Measurements from ENCODE around the gene MTUS2.
"Not testable (repeated sequence)": the region's sequence is repeated elsewhere in the genome, so short reads cannot be mapped to it uniquely, and the experiment has no call there.

Gene MTUS2

GRCh38 chr13:29162638-29163235, 342.6 kb downstream of the MTUS2 start:
- no peak for DNase-seq (ENCODE audit: low read depth in 2 of 2)

DNA sequence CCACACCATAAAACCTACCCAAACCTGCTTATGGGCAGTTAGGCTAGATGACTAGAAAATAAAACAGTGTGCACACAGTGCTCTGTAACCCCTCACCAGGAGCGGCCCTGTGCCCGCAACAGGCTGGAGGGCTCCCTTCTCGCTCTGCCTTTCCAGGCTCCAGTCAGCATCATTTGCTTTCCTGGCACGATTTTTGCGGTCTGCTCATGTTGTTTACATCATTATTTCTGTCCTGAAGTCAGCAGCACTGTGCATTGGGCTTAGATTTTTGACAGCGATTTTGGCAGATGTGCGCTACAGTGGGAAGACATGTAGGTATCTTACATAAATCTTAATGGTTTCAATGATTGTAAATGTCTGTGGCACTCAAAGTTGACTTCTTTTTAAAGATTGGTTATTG, 344.0 kb downstream of the MTUS2 start:
- DNase-seq (ENCODE audit: low read depth in 2 of 2), result no peak

GRCh38 chr13:29165216-29165615, 345.1 kb downstream of the MTUS2 start:
- no peak for DNase-seq (ENCODE audit: low read depth in 2 of 2)

DNA sequence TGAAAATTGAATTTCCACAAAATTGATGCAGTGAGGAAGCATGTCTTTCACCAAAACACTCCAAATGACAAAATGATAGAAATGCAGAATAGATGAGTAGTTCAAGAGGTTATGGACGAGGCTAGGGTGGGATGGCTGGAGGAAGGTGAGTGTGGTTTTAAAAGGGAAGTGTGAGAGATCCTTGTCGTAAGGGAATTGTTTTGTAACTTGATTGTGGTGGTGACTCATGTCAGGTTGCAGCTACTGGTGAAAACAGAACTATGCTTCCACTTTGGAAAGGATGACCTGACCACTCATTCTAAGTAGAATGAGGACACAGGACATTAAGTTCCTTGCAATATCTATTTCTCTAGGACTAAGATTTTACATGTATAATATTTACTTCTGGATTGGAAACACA, 345.7 kb downstream of the MTUS2 start:
- DNase-seq (ENCODE audit: low read depth in 2 of 2), result no peak

- no peak for DNase-seq (ENCODE audit: low read depth in 2 of 2)
Measured at GRCh38 chr13:29170436-29171082, 350.4 kb downstream of the MTUS2 start.

DNA sequence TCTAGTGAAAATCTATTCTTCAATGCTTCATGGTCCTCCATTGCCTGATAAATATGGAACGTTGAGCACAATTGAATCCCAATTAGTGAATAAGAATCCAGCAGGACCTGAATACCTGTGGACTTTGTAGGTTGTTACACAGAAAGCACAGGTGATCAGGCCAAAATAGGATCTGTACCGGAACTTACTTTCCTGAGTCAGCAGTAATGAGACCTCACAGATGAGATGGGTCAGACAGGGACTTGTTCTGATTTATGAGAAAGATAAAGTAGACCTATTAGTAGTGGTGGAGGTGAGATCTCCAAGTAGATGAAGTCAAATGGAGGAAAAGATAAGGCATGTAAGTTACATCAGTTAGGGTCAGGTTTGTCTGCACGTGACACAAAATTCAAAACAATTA, 351.1 kb downstream of the MTUS2 start:
- DNase-seq (ENCODE audit: low read depth in 2 of 2), result no peak

DNA sequence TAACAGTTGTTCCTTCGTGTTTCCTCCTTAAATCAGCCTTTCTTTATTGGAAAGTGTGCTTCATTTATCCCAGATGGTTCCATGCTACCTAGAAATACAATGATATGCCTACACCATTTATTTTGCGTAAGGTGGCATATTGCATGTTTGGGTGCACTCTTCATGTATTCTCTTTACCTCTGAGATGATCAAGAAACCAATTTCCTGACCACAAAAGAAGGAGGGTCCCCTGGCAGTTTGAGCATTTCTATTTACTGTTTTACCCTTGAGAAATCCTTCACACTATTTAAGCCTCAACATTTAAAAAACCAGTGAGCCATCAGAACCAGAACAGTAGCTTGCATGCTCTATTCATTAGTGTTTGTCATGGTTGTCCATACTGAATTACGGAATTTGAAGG, 354.0 kb downstream of the MTUS2 start:
- no peak for DNase-seq (ENCODE audit: low read depth in 2 of 2)

DNA sequence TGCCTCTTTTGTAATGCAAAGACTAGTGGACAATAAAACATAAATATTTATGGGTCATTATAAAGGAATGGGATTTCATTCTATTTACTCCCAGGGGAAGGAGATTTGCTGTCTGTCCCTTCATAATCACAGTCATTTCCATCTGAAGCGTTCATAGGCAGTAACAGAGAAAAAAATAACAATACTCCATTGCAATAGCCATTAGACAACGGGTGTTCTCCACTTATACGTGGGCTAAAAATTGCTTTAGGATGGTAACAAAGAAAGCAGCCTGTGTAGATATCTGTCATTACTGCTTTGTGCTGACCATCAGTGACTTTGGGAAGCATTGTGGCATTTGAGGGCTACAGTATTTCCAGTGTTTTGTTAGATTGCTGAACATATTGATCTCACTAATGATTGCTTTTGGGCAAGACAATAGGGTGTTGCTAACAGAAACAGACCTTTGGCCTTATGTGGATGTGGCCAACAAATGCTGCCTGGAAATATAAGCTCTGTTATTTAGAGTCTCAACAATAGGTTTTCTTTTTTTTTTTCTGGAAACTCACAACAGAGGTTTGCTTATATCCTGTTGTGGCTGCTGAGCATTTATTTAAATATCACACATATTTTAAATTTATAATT, 355.2 kb downstream of the MTUS2 start:
- DNase-seq (ENCODE audit: low read depth in 2 of 2), result no peak

- DNase-seq (ENCODE audit: low read depth in 2 of 2), result no peak
Measured at GRCh38 chr13:29180055-29180454, 359.9 kb downstream of the MTUS2 start.

- DNase-seq (ENCODE audit: low read depth in 2 of 2), result no peak
Measured at GRCh38 chr13:29182216-29182615, 362.1 kb downstream of the MTUS2 start.

- no peak for DNase-seq (ENCODE audit: low read depth in 2 of 2)
Measured at GRCh38 chr13:29185926-29186325, 365.8 kb downstream of the MTUS2 start.

- no peak for DNase-seq (ENCODE audit: low read depth in 2 of 2)
Measured at GRCh38 chr13:29187584-29187983, 367.4 kb downstream of the MTUS2 start.

DNA sequence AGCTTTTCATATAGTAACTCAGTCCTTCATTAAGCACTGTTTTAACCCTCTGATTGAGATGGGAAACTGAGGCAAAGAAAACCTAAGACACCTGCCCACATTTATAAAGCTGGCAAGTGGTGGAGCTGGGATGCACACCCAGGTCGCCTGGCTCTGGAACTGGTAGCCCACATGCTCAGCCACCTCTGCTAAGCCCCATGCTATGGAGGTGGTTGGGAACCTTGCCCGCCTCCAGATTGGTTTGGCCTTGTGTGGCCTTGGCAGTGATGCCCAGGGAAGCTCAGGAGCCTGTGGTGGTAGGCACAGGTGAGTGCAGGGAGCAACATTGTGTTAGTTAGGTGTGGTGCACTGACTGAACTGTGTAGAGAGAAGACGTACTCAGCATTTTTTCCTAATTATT, 370.2 kb downstream of the MTUS2 start:
- DNase-seq (ENCODE audit: low read depth in 2 of 2), result no peak

DNA sequence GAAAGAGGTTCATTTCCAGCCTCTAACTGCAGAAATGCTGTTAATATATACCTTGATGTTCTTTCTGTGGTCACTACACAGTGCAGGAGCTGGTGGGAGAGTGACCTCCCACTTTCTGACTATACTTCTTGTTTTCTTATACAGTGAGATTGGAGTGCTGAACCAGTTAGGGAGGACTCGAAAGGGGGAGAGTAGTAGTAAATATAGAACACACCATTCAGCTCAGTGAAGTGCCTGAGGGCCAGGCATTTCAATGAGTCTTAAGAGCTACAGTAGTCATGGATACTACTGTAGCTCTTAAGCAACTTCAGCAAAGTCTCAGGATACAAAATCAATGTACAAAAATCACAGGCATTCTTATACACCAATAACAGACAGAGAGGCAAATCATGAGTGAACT, 372.9 kb downstream of the MTUS2 start:
- no peak for DNase-seq (ENCODE audit: low read depth in 2 of 2)

GRCh38 chr13:29195456-29195855, 375.3 kb downstream of the MTUS2 start:
- DNase-seq (ENCODE audit: low read depth in 2 of 2), result no peak

GRCh38 chr13:29196409-29197074, 376.4 kb downstream of the MTUS2 start:
- no peak for DNase-seq (ENCODE audit: low read depth in 2 of 2)

GRCh38 chr13:29202753-29203152, 382.6 kb downstream of the MTUS2 start:
- DNase-seq (ENCODE audit: low read depth in 2 of 2), result not testable (repeated sequence)

DNA sequence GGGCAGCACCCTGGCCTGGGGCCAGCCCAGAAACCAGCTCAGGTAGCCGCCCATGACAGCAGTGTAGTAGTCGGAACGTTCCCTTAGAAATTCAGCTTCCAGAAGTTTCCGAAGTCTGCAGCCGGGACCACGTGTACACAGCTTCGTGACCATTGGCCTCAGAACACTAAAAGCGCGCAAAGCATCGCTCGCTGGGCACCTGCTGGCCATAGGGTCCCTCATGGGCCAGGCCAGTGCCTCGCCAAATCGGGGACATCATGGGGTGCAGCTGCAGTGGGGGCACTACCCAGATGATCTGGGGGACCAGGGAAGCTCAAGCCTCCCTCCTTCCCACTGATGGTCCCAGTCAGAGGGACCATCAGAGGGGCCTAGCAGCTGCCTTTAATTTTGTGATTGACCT, 384.5 kb downstream of the MTUS2 start:
- no peak for DNase-seq (ENCODE audit: low read depth in 2 of 2)

DNA sequence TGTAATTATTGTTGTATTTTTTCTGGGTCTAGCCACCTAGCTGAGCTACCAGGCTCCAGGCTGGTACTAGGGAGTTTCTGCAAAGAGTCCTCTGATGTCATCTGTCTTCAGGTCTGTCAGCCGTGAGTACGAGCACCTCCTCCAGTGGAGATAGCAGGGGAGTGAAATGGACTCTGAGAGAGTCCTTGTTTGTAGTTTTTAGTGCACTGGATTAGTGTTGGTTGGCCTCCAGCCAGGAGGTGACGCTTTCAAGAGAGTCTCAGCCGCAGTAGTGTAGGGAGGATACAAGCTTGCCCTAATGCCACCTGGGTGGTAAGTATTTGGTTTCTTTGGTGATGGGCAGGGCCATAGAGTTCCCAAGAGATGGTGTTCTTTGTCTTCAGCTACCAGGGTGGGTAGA, 390.5 kb downstream of the MTUS2 start:
- DNase-seq (ENCODE audit: low read depth in 2 of 2), result no peak

DNA sequence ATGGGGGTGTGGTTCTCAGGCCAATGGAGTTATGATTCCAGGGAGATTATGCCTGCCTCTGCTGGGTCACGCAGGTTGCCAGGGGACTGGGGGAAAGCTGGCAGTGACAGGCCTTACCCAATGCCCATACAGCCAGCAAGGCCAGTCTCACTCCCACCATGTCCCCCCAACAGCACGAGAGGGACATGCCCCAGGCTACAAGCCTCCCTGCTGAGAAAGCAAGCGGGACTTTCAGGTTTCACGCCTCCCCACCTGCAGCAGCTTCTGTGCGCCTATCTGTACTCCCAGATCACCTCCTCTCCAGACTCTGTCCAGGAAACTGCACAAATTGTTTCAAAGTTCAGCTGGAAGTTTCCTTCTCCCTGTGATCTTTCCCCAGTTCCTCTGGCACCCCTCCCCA, 391.0 kb downstream of the MTUS2 start:
- not testable (repeated sequence) for DNase-seq (ENCODE audit: low read depth in 2 of 2)

- no peak for DNase-seq (ENCODE audit: low read depth in 2 of 2)
Measured at GRCh38 chr13:29222458-29222857, 402.3 kb downstream of the MTUS2 start.

- DNase-seq (ENCODE audit: low read depth in 2 of 2), result no peak
Measured at GRCh38 chr13:29224206-29224605, 404.1 kb downstream of the MTUS2 start.

DNA sequence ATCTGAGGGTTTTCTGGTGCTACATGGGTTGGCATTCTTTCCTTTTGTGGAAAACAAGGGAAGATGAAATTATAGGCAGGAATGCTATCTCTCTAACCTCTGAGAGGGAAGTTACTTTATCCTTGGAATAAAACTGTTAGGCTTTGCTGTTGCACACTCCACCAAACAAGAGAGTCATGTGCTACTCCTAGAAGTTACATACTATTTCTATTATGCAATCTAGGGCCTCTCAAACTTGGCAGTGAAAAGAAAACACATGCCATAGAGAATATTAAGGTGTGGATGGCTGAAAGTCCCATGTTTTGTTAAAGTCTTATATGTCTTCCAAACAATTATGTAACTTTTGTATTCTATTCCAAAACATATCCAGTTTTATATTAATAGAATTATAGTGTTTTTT, 407.4 kb downstream of the MTUS2 start:
- no peak for DNase-seq (ENCODE audit: low read depth in 2 of 2)
